IPS-18c (cell line): ENCODE measurements around the gene SMIM17.
A peak's percentile ranks its signal among the peaks of the same experiment; 100 is the strongest.

ENCODE experiments used
- H3K4me3 ChIP-seq: 2 replicates; pipeline ENCODE4 v1.7.0; 2013; ENCODE audit warnings: low read depth, mild to moderate bottlenecking, low read length, moderate library complexity; ENCODE audit not compliant: insufficient read depth
- H3K9me3 ChIP-seq: one replicate; pipeline ENCODE4 v1.6.1; 2013; ENCODE audit warnings: mild to moderate bottlenecking, low read length, moderate library complexity; ENCODE audit not compliant: control insufficient read depth, insufficient read depth

Gene SMIM17

GRCh38 chr19:56642711-56643459, at the start of gene SMIM17:
Gene SMIM17, plus strand, starts transcription at chr19:56643159. Its CDS starts 2,509 bp downstream, at chr19:56645668.
- Histone ChIP-seq H3K9me3 (peaks cover 25% of the 10 kb centered on the region), H3K4me3 (no peak within 1 kb of the TSS; the same call in 1 of the 2 replicates)

GRCh38 chr19:56594446-56594782, 48.5 kb upstream of the SMIM17 start:
- H3K4me3 ChIP-seq, result peak overlapping the region; percentile 82; the same call in 1 of the 2 replicates

GRCh38 chr19:56594783-56595547, 48.0 kb upstream of the SMIM17 start, which contains the start of gene ZNF71:
Gene ZNF71, plus strand, starts transcription at chr19:56595302. Its CDS starts 6,257 bp downstream, at chr19:56601559.
- Histone ChIP-seq H3K4me3 (peak within 1 kb of the TSS; percentile 82), H3K9me3 (peaks cover 5% of the 10 kb centered on the region)

More at GRCh38 chr19:56594446-56594782, 48.5 kb upstream of the SMIM17 start:
- H3K9me3 ChIP-seq, result peaks cover 5% of the 10 kb centered on the region

DNA sequence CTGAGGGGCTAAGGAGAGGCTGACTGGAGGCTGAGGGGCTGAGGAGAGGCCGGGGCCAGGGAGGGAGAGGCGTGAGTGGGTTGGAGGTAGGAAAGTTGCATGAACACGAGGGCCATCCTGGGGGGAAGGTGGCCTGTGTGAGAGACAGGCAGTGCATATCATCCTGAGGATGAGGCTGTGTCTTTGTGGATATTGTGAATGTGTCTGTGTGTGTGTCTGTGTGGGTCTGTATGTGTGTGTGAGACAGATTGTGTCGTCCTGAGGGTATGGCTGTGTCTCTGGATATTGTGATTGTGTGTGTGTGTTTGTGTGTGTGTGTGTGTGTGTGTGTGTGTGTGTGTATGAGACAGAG, 47.4 kb upstream of the SMIM17 start:
- H3K9me3 ChIP-seq, result peaks cover 5% of the 10 kb centered on the region
- peak overlapping the region; percentile 82 for H3K4me3 ChIP-seq

DNA sequence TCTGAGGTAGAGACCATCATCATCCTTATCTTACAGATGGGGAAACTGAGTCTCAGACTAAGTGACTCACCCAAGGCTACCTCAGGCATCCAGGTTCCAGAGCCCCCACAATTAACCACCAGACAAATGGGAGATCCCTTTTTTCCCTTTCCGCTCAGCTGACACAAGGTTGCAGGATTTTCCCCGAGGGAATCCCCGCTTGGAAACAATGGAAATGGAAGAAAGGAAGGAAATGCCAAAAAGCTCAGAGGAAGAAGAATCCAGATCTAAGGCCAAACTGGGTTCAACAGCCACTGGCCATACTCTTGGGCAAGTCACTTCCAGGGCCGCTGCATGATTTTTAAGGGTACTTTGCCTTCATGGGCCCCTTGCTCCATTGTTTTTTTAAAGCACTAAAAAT, 46.3 kb upstream of the SMIM17 start:
- Histone ChIP-seq H3K4me3 (no peak overlapping the region), H3K9me3 (peaks cover 5% of the 10 kb centered on the region)

- Histone ChIP-seq H3K9me3 (peaks cover 5% of the 10 kb centered on the region), H3K4me3 (no peak overlapping the region)
These were observed 45.3 kb upstream of the SMIM17 start for GRCh38 chr19:56597696-56598095.

DNA sequence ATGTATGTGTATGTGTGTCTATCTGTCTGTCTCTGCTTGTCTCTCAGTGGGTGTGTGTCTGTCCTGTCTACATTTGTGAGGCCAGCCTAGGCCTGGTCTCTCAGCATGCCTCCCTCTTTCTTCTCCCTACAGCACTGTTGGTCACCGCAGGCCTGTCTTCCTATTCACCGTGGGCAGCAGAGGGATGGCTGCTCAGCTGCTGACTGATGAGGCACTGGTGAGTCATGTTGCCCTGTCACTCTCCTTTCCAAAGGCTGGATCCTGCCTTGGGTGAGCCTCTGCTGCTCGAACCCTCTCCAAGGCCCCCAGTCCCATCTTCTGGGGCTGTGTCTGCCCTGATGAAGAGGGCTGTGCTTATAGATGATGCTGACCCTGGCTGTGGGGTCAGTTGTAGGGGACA, 41.6 kb upstream of the SMIM17 start:
- H3K4me3 ChIP-seq, result no peak overlapping the region
- H3K9me3 ChIP-seq, result peaks cover 10% of the 10 kb centered on the region

GRCh38 chr19:56603829-56604228, 39.1 kb upstream of the SMIM17 start:
- H3K9me3 ChIP-seq, result peaks cover 5% of the 10 kb centered on the region

GRCh38 chr19:56608274-56608964, 34.5 kb upstream of the SMIM17 start:
- Histone ChIP-seq H3K4me3 (no peak overlapping the region), H3K9me3 (peaks cover 5% of the 10 kb centered on the region)

More at GRCh38 chr19:56603829-56604228, 39.1 kb upstream of the SMIM17 start:
- no peak overlapping the region for H3K4me3 ChIP-seq

DNA sequence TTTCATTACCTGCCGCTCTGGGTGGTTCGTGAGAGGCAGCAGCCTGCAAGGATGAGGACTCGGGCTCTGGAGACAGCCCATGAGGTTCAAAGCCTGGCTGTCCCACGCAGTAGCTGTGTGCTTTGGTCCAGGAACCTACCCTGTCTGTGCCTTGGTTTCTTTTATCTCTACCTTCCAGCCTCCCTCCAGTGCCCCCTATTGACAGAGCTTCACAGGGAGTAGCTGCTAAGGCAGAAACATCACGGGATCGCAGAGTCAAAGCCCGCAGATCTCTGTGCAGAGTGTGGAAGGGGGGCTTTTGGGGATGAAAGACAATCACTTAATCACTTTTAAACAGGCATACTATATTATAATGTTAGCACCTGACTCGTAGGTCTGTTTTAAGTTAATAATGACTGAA, 31.7 kb upstream of the SMIM17 start:
- Histone ChIP-seq H3K4me3 (no peak overlapping the region), H3K9me3 (no peaks in the 10 kb centered on the region)

- H3K4me3 ChIP-seq, result no peak overlapping the region
- no peaks in the 10 kb centered on the region for H3K9me3 ChIP-seq
These were observed 30.2 kb upstream of the SMIM17 start for GRCh38 chr19:56612737-56613136.

DNA sequence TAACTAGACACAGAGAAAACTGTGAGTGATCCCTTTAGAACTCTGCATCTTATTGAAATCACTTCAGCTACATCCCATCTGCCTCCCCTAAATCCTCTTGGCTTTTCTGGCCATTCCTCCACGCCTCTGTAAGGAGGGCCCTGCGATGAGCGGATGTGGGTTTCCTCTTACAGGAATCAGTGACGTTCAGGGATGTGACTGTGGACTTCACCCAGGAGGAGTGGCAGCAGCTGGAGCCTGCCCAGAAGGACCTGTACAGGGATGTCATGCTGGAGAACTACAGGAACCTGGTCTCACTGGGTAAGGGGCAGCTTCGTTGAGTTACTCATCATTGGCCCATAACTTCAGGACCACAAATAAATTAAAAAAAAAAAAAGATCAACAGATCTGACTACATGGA, 29.3 kb upstream of the SMIM17 start:
- H3K4me3 ChIP-seq, result no peak overlapping the region
- no peaks in the 10 kb centered on the region for H3K9me3 ChIP-seq

DNA sequence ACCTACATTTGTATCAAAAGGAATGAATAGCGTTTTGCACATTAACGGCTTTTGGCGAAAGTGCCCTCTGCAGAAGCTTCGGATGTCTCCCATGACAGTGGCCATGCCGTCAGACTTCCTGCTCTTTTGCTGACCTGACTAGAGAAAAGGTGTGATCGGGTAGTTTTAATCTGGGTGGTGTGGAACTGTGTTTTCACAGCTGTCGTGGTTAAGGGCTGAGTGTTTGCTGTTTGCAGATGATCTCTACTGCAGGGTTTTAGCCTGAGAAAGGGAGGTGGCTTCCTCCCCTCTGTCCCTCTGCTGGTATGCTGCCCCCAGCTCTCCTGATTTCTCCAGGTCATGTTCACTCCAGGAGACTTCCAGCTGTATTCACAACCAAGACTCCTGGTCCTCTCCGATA, 25.4 kb upstream of the SMIM17 start:
- Histone ChIP-seq H3K9me3 (peaks cover 5% of the 10 kb centered on the region), H3K4me3 (no peak overlapping the region)

DNA sequence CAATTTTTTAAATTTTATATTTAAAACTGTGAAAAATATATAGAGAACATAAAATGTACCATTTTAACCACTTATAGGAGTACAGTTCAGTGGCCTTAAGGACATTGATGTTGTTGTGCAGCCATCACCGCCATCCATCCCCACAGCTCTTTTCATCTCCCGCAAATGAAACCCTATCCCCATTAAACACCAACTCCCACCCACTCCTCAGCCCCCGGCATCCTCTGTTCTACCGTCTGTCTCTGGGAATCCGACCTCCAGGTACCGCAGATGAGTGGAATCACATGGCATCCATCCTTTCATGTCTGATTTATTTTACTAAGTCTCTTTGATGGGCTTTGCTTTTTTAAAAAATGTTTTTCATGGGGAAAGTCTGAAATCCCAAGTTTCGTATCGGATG, 23.8 kb upstream of the SMIM17 start:
- H3K4me3 ChIP-seq, result no peak overlapping the region

GRCh38 chr19:56622374-56622773, 20.6 kb upstream of the SMIM17 start:
- Histone ChIP-seq H3K4me3 (no peak overlapping the region), H3K9me3 (peaks cover 16% of the 10 kb centered on the region)

More for the DNA sequence above, 23.8 kb upstream of the SMIM17 start:
- H3K9me3 ChIP-seq, result peaks cover 11% of the 10 kb centered on the region

DNA sequence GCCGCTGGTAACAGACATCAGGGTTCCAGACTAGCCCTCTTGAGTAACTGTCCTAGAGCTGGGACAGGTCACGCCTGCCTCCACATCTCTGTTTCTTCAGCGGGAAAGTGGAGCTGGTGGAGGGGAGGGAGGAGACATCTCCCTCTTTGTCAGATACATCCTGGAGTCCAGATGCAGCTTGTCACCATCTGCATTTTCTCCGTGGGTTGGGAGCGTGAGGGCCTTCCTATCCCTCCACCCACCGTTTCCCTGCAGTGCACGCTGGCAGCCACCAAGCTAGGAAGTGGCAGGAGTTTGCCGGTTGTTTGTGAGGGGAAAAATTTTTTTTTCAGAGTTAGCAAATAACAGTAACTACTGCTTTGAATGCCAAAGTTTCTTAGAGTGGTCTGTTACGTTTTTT, 20.0 kb upstream of the SMIM17 start:
- peaks cover 18% of the 10 kb centered on the region for H3K9me3 ChIP-seq
- no peak overlapping the region for H3K4me3 ChIP-seq

DNA sequence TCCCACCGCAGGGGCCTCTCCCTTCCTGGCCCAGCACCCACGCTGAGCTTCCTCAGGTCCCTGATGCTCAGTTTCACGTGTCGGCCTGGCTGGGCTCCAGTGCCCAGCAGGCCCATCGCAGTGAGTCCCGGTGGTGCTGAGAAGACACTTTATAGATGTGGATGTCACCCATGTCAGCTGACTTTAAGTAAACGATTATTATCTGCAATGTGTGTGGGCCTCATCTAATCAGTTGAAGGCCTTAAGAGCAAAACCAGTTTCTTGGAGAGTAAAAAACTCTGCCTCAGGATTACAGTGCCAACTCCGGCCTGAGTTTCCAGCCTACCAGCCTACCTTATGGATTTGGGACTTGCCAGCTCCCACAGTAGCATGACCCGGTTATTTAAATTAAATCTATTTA, 17.3 kb upstream of the SMIM17 start:
- peaks cover 19% of the 10 kb centered on the region for H3K9me3 ChIP-seq
- no peak overlapping the region for H3K4me3 ChIP-seq

DNA sequence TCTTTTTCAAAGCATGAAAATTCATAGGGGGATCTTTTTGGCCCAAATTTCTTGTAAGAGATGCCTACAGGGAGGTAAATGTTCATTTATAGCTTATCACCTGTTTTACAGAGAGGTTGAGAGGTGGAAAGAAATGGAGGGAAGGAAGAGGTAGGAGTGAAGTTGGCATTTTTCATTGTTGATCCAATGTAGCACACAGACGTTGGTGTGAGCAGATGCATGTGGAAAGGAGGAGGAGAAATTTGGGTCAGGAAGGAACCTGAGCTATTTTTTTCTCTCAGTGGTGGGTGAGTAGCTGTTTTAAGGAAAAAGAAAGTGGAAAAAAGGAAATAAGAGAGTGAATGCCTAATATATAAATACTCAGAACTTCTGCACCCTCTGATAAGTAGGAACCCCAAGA, 9.9 kb upstream of the SMIM17 start:
- Histone ChIP-seq H3K9me3 (peaks cover 14% of the 10 kb centered on the region), H3K4me3 (no peak overlapping the region)
